WTC11 (cell line): Measurements from ENCODE around the gene SERPINB6.
"Not testable (repeated sequence)": the region's sequence is repeated elsewhere in the genome, so short reads cannot be mapped to it uniquely, and the experiment has no call there.

Source experiments
- ARID4B ChIP-seq: sonication (generic); formaldehyde crosslinking; IDR thresholded peaks from 2 replicates; pipeline ENCODE4 v1.8.0; 2023; ENCODE audit warnings: missing genetic modification reagents, mild to moderate bottlenecking, borderline replicate concordance
- ATF2 ChIP-seq: sonication (generic); formaldehyde crosslinking; IDR thresholded peaks from 2 replicates; pipeline ENCODE4 v1.8.1; 2022; ENCODE audit warnings: low read depth, missing genetic modification reagents, borderline replicate concordance
- CTCF ChIP-seq: fragments of 200-600 bp; IDR thresholded peaks from 2 replicates; pipeline ENCODE4 v1.8.0; 2022; ENCODE audit warnings: antibody characterized with exemption
- ELF4 ChIP-seq: sonication (generic); formaldehyde crosslinking; IDR thresholded peaks from 2 replicates; pipeline ENCODE4 v1.8.1; 2022; ENCODE audit warnings: low read depth, mild to moderate bottlenecking, moderate library complexity, missing genetic modification reagents
- FOXP4 ChIP-seq: sonication (generic); formaldehyde crosslinking; IDR thresholded peaks from 2 replicates; pipeline ENCODE4 v1.8.0; 2022; ENCODE audit warnings: mild to moderate bottlenecking, missing genetic modification reagents
- HMGXB4 ChIP-seq: sonication (generic); formaldehyde crosslinking; IDR thresholded peaks from 2 replicates; pipeline ENCODE4 v1.8.1; 2023; ENCODE audit warnings: mild to moderate bottlenecking, moderate library complexity, missing genetic modification reagents
- JUN ChIP-seq: sonication (generic); formaldehyde crosslinking; IDR thresholded peaks from 2 replicates; pipeline ENCODE4 v1.8.0; 2023; ENCODE audit warnings: mild to moderate bottlenecking, missing genetic modification reagents
- PRDM15 ChIP-seq: sonication (generic); formaldehyde crosslinking; IDR thresholded peaks from 2 replicates; pipeline ENCODE4 v1.8.0; 2022; ENCODE audit warnings: missing genetic modification reagents
- TEAD4 ChIP-seq: sonication (generic); formaldehyde crosslinking; IDR thresholded peaks from 2 replicates; pipeline ENCODE4 v1.8.0; 2022; ENCODE audit warnings: mild to moderate bottlenecking, missing genetic modification reagents
- ZBTB21 ChIP-seq: sonication (generic); formaldehyde crosslinking; IDR thresholded peaks from 2 replicates; pipeline ENCODE4 v1.8.1; 2023; ENCODE audit warnings: mild to moderate bottlenecking, missing genetic modification reagents, borderline replicate concordance
- ZNF138 ChIP-seq: sonication (generic); formaldehyde crosslinking; conservative IDR thresholded peaks from 2 replicates; pipeline ENCODE4 v1.8.1; 2022; ENCODE audit warnings: mild to moderate bottlenecking, moderate library complexity, missing genetic modification reagents
- ZNF232 ChIP-seq: sonication (generic); formaldehyde crosslinking; IDR thresholded peaks from 2 replicates; pipeline ENCODE4 v1.8.0; 2022; ENCODE audit warnings: mild to moderate bottlenecking, missing genetic modification reagents
- ZNF512 ChIP-seq: sonication (generic); formaldehyde crosslinking; IDR thresholded peaks from 2 replicates; pipeline ENCODE4 v1.8.1; 2022; ENCODE audit warnings: missing genetic modification reagents, borderline replicate concordance
- ZSCAN18 ChIP-seq: fragments of 250-450 bp; sonication (Bioruptor Pico); IDR thresholded peaks from 2 replicates; pipeline ENCODE4 v2.1.2; 2022; ENCODE audit warnings: mild to moderate bottlenecking, moderate library complexity

GRCh38 chr6:2908516-2908915 lies 62.9 kb downstream of the SERPINB6 start:
- not testable (repeated sequence) for TF ChIP-seq CTCF; TEAD4 (CRISPR knock-in tag); ZNF138; ELF4 (CRISPR knock-in tag); HMGXB4 (CRISPR knock-in tag); ZBTB21 (CRISPR knock-in tag); ARID4B; ATF2 (CRISPR knock-in tag); ZNF512 (CRISPR knock-in tag); FOXP4 (CRISPR knock-in tag); PRDM15 (CRISPR knock-in tag); JUN (CRISPR knock-in tag); ZSCAN18 (CRISPR knock-in tag); ZNF232 (CRISPR knock-in tag)
